HCT116 (cell line): ENCODE data around the gene STRIP1. TPM values are rescaled to one million over a fixed set of nuclear protein-coding genes. Genes with fewer than 3 reads are reported as not detected.

Experiments used
- ATAC-seq: fragments of 200-7000 bp; cut with Tn5 transposase; 2 replicates; pipeline ENCODE4 v1.9.1; 2020; ENCODE audit warnings: mild to moderate bottlenecking, moderate library complexity
- BruUV-seq: library from RNA; stranded (reverse); fragments of 400-500 nt; replicated peaks from 2 replicates; lab custom pipeline; 2021; lab: Mats Ljungman, UMichigan
- CTCF ChIA-PET: fragments of 300-600 bp; sonication (Branson Sonifier 250); formaldehyde crosslinking; loops from one replicate; lab custom pipeline; 2021; ENCODE audit warnings: antibody characterized with exemption; lab: Charles Lee
- POLR2A ChIA-PET: fragments of 300-600, 350-600 bp; sonication (Branson Sonifier 250); formaldehyde crosslinking; loops from one replicate; lab custom pipeline; 2021; ENCODE audit warnings: antibody characterized with exemption; lab: Charles Lee
- RAD21 ChIA-PET, 2 experiments: fragments of 300-600 bp; sonication (Branson Sonifier 250); formaldehyde crosslinking; loops; one replicate each; lab custom pipeline; 2023; ENCODE audit warnings: low total read pairs in 2 of 2; ENCODE audit not compliant: uncharacterized antibody in 2 of 2, unreplicated experiment in 2 of 2, low non-redundant PET in 1 of 2; lab: Charles Lee
- DNase-seq: peaks from one replicate; pipeline ENCODE4 v3.0.0-alpha.2; 2010; ENCODE audit warnings: low read depth, low spot score
- H2AFZ ChIP-seq: fragments of 200-600 bp; shearing (Covaris generic), sonication (generic); 2 replicates; pipeline ENCODE4 v1.6.1; 2017; ENCODE audit warnings: low read depth, mixed run types, mixed read lengths, antibody characterized with exemption, low read length; ENCODE audit not compliant: poor library complexity, severe bottlenecking
- H3K27ac ChIP-seq: 2 replicates; pipeline ENCODE4 v1.5.1; 2012; ENCODE audit warnings: low read depth, low read length
- H3K27me3 ChIP-seq: fragments of 200-600 bp; sonication (generic); 2 replicates; pipeline ENCODE4 v1.6.1; 2016; ENCODE audit warnings: mixed run types, low read length, mixed read lengths; ENCODE audit not compliant: insufficient read depth
- H3K36me3 ChIP-seq, 2 experiments: fragments of 200-500 bp in 1 of 2; fragments of 200-600 bp in 1 of 2; sonication (Bioruptor generic) in 1 of 2; sonication (generic) in 1 of 2; 2 replicates each; pipeline versions ENCODE4 v1.5.1 to v1.6.1; 2014 to 2016; ENCODE audit warnings: low read length in 2 of 2, inconsistent platforms in 1 of 2, mixed read lengths in 1 of 2, mixed run types in 1 of 2; ENCODE audit not compliant: insufficient read depth in 2 of 2, control insufficient read depth in 1 of 2
- H3K4me1 ChIP-seq, 2 experiments: fragments of 200-600 bp in 1 of 2; sonication (generic) in 1 of 2; 2 replicates each; pipeline versions ENCODE4 v1.5.1 to v1.6.1; 2012 to 2017; ENCODE audit warnings: low read length in 2 of 2, inconsistent platforms in 1 of 2, mild to moderate bottlenecking in 1 of 2, mixed read lengths in 1 of 2, mixed run types in 1 of 2, moderate library complexity in 1 of 2; ENCODE audit not compliant: insufficient read depth in 2 of 2, control insufficient read depth in 1 of 2
- H3K4me2 ChIP-seq: fragments of 200-600 bp; sonication (generic); 2 replicates; pipeline ENCODE4 v1.6.1; 2017; ENCODE audit warnings: mixed run types, low read length, mixed read lengths
- H3K4me3 ChIP-seq, 2 experiments: fragments of 200-600 bp in 1 of 2; sonication (generic) in 1 of 2; replicated peaks in 1 of 2; 2 replicates each; pipeline ENCODE4 v1.5.1; 2011 to 2016; ENCODE audit warnings: low read length in 2 of 2, control low read depth in 1 of 2, low read depth in 1 of 2, mild to moderate bottlenecking in 1 of 2, mixed read lengths in 1 of 2, mixed run types in 1 of 2
- H3K79me2 ChIP-seq: fragments of 200-600 bp; sonication (generic); 2 replicates; pipeline ENCODE4 v1.6.1; 2017; ENCODE audit warnings: mild to moderate bottlenecking, mixed run types, low read length, moderate library complexity, mixed read lengths; ENCODE audit not compliant: insufficient read depth
- H3K9ac ChIP-seq: fragments of 200-600 bp; sonication (generic); 2 replicates; pipeline ENCODE4 v1.6.1; 2016; ENCODE audit warnings: low read length, mixed read lengths
- H3K9me2 ChIP-seq: fragments of 200-600 bp; sonication (generic), shearing (Covaris generic); 2 replicates; pipeline ENCODE4 v1.6.1; 2017; ENCODE audit warnings: mixed run types, mild to moderate bottlenecking, moderate library complexity; ENCODE audit not compliant: insufficient read depth
- H3K9me3 ChIP-seq, 2 experiments: fragments of 200-500 bp in 1 of 2; fragments of 200-600 bp in 1 of 2; sonication (Bioruptor generic) in 1 of 2; sonication (generic) in 1 of 2; 2 replicates each; pipeline ENCODE4 v1.6.1; 2014 to 2017; ENCODE audit warnings: low read length in 2 of 2, mixed read lengths in 2 of 2, inconsistent platforms in 1 of 2, low read depth in 1 of 2, mild to moderate bottlenecking in 1 of 2, mixed run types in 1 of 2, moderate library complexity in 1 of 2; ENCODE audit not compliant: control insufficient read depth in 1 of 2, insufficient read depth in 1 of 2
- H4K20me1 ChIP-seq: fragments of 200-600 bp; sonication (generic), shearing (Covaris generic); 2 replicates; pipeline ENCODE4 v1.6.1; 2017; ENCODE audit warnings: mixed run types, mild to moderate bottlenecking, moderate library complexity; ENCODE audit not compliant: insufficient read depth
- EGR1 ChIP-seq: IDR thresholded peaks from 2 replicates; pipeline ENCODE4 v1.6.1; 2012; ENCODE audit warnings: low read depth
- JUND ChIP-seq: IDR thresholded peaks from 2 replicates; pipeline ENCODE4 v1.6.1; 2012
- POLR2AphosphoS5 ChIP-seq: IDR thresholded peaks from 2 replicates; pipeline ENCODE4 v1.6.1; 2011; ENCODE audit warnings: mild to moderate bottlenecking, low read depth, low read length, moderate library complexity
- intact Hi-C: fragments of 100-400 bp; cut with micrococcal nuclease; formaldehyde crosslinking; loops from 2 replicates; pipeline ENCODE4 v1.10.0; 2022
- total RNA-seq: library from RNA; stranded (reverse); gene quantifications from one replicate; pipeline ENCODE4 v1.2.1, GENCODE V29; 2021; ENCODE audit not compliant: unreplicated experiment

Gene STRIP1
- total RNA-seq, 1 experiment from 2014 or later, result 33.5 TPM

DNA sequence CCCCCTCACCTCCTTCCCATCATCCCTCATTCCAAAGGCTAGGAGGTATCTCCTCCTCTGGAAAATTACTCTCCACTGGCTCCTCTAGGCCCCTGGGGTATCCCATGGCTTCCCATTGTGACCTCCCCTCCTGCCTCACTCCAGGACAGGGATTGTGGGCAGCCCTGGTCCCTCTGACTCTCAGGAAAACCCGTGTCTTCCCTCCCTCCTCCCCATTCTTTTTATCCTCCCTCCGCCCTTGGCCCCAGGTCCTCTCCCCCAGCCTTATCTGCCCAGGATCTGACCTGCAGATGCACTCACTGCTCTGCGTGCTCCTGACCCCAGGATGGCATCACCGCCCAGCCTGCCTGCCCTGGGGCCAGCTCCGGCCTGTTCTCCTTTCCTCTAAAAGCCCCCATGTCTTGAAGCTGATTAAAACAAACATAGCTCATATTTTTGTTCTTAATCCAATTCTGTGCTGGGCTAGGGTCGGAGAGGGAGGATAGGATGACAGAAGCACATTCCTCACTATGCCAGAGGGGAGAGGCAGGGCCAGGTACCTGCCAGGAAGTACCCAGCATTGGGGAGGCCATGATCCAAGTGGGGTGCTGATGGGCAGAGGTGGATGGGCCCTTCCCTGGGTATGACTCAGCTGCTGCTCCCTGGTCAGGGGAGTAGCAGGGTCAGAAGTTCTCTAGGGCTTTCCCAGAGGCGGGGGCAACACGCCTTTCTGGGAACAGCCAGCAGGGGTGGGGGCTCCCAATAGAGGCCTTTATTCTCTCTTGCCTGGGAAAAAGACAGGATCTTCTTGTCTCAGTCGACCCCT, 64.0 kb downstream of the STRIP1 start:
- Histone ChIP-seq H2AFZ (no peak overlapping the region), H3K27ac (no peak overlapping the region), H3K27me3 (no peaks in the 10 kb centered on the region), H3K4me1 (no peaks in the 10 kb centered on the region; a peak in 1 of 4 replicates), H3K79me2 (no peaks in the 10 kb centered on the region), H3K4me3 (no peak overlapping the region), H3K36me3 (no peaks in the 10 kb centered on the region), H4K20me1 (no peaks in the 10 kb centered on the region), H3K9ac (no peak overlapping the region), H3K9me2 (no peaks in the 10 kb centered on the region), H3K4me2 (no peak overlapping the region), H3K9me3 (no peaks in the 10 kb centered on the region)
- TF ChIP-seq POLR2AphosphoS5 (no peak), JUND (no peak)
- no peak for ATAC-seq
- ChIA-PET RAD21 (no interaction called here), POLR2A (no interaction called here), CTCF (interaction anchor here (0.8 to 2.4 kb wide), 2 partner anchors 10 to 38 kb away, joined by 3 to 8 read pairs; no protein-coding TSS in a partner anchor)
- BruUV-seq, result no TSS peak
- intact Hi-C loops, result loop anchor here (2.0 kb wide), 1 partner anchor 20 kb away; no protein-coding TSS in a partner anchor
- DNase-seq, result no peak

GRCh38 chr1:110100335-110100734, 65.9 kb downstream of the STRIP1 start:
- Histone ChIP-seq H3K27me3 (no peaks in the 10 kb centered on the region), H3K4me3 (no peak overlapping the region), H3K9me3 (no peaks in the 10 kb centered on the region), H3K36me3 (no peaks in the 10 kb centered on the region), H3K9ac (no peak overlapping the region), H3K9me2 (no peaks in the 10 kb centered on the region), H3K27ac (no peak overlapping the region), H3K4me2 (no peak overlapping the region), H3K79me2 (no peaks in the 10 kb centered on the region), H3K4me1 (no peaks in the 10 kb centered on the region; a peak in 1 of 4 replicates), H2AFZ (no peak overlapping the region), H4K20me1 (no peaks in the 10 kb centered on the region)
- DNase-seq, result no peak
- TF ChIP-seq EGR1, result no peak
- POLR2A ChIA-PET, result no interaction called here
- BruUV-seq, result no TSS peak
- CTCF ChIA-PET, result interaction anchor here (0.8 to 6.9 kb wide), 2 partner anchors 9 to 12 kb away, joined by 3 to 57 read pairs; no protein-coding TSS in a partner anchor
- no peak for ATAC-seq
- RAD21 ChIA-PET, result no interaction called here
- intact Hi-C loops, result no loop called here
